Mesothelial cell of epicardium (in vitro differentiated cells): ENCODE measurements around the gene SLC6A18. TPM values are rescaled to one million over a fixed set of nuclear protein-coding genes. Genes with fewer than 3 reads are reported as not detected.
"Not testable (repeated sequence)": the region's sequence is repeated elsewhere in the genome, so short reads cannot be mapped to it uniquely, and the experiment has no call there.

Source experiments
- DNase-seq, 2 experiments: peaks; one replicate each; pipeline ENCODE4 v3.0.0; 2021; ENCODE audit warnings: low spot score in 2 of 2; ENCODE audit not compliant: unreplicated experiment in 2 of 2
- H3K27ac Mint-ChIP-seq: 2 replicates; pipeline ENCODE4 v1.8.0; 2021; ENCODE audit warnings: mixed read lengths
- H3K27me3 Mint-ChIP-seq: 2 replicates; pipeline ENCODE4 v1.8.0; 2021; ENCODE audit warnings: low read depth, mixed read lengths
- H3K36me3 Mint-ChIP-seq: 2 replicates; pipeline ENCODE4 v1.8.0; 2021; ENCODE audit warnings: mixed read lengths
- H3K4me1 Mint-ChIP-seq: 2 replicates; pipeline ENCODE4 v1.8.0; 2021; ENCODE audit warnings: mixed read lengths
- H3K4me3 Mint-ChIP-seq: 2 replicates; pipeline ENCODE4 v1.8.0; 2021; ENCODE audit warnings: mild to moderate bottlenecking, moderate library complexity, mixed read lengths
- H3K9me3 Mint-ChIP-seq: 2 replicates; pipeline ENCODE4 v1.8.0; 2021; ENCODE audit warnings: mixed read lengths
- CTCF ChIP-seq: fragments of 200-600 bp; sonication (generic); IDR thresholded peaks from one replicate; pipeline ENCODE4 v1.5.0; 2021; ENCODE audit warnings: antibody characterized with exemption; ENCODE audit not compliant: unreplicated experiment
- total RNA-seq: library from RNA; stranded (reverse); gene quantifications from 3 replicates; pipeline ENCODE4 v1.2.1, GENCODE V29; 2021

The SLC6A18 gene
- total RNA-seq, 1 donor from 2014 or later: not detected

- Mint-ChIP-seq H3K27ac (no peak overlapping the region), H3K9me3 (no peaks in the 10 kb centered on the region), H3K36me3 (no peaks in the 10 kb centered on the region), H3K4me1 (no peaks in the 10 kb centered on the region), H3K4me3 (no peak overlapping the region), H3K27me3 (peaks cover 40% of the 10 kb centered on the region)
- DNase-seq: no peak
- no peak for TF ChIP-seq CTCF
Measured at GRCh38 chr5:1224631-1225030, 550 bp upstream of the SLC6A18 start.

GRCh38 chr5:1226231-1226630 is 1.1 kb downstream of the SLC6A18 start:
- no peaks in the 10 kb centered on the region for H3K4me1 Mint-ChIP-seq
- H3K27me3 Mint-ChIP-seq: peaks cover 41% of the 10 kb centered on the region
- no peak for DNase-seq

GRCh38 chr5:1226839-1227581 is 1.8 kb downstream of the SLC6A18 start:
- Mint-ChIP-seq H3K27ac (no peak overlapping the region), H3K4me3 (no peak overlapping the region), H3K27me3 (peaks cover 41% of the 10 kb centered on the region), H3K9me3 (no peaks in the 10 kb centered on the region), H3K36me3 (no peaks in the 10 kb centered on the region), H3K4me1 (no peaks in the 10 kb centered on the region)
- TF ChIP-seq CTCF: no peak
- no peak for DNase-seq

More at GRCh38 chr5:1226231-1226630, 1.1 kb downstream of the SLC6A18 start:
- no peak overlapping the region for H3K4me3 Mint-ChIP-seq
- no peaks in the 10 kb centered on the region for H3K36me3 Mint-ChIP-seq
- TF ChIP-seq CTCF: no peak
- no peak overlapping the region for H3K27ac Mint-ChIP-seq
- H3K9me3 Mint-ChIP-seq: no peaks in the 10 kb centered on the region

GRCh38 chr5:1227667-1228066 is 2.5 kb downstream of the SLC6A18 start:
- no peak overlapping the region for H3K4me3 Mint-ChIP-seq
- no peak for DNase-seq
- H3K27me3 Mint-ChIP-seq: peaks cover 41% of the 10 kb centered on the region
- no peaks in the 10 kb centered on the region for H3K9me3 Mint-ChIP-seq
- no peak overlapping the region for H3K27ac Mint-ChIP-seq
- no peaks in the 10 kb centered on the region for H3K4me1 Mint-ChIP-seq
- H3K36me3 Mint-ChIP-seq: no peaks in the 10 kb centered on the region
- no peak for TF ChIP-seq CTCF

- DNase-seq: no peak
- H3K36me3 Mint-ChIP-seq: no peaks in the 10 kb centered on the region
- peaks cover 41% of the 10 kb centered on the region for H3K27me3 Mint-ChIP-seq
- no peak for TF ChIP-seq CTCF
- no peaks in the 10 kb centered on the region for H3K9me3 Mint-ChIP-seq
- H3K4me1 Mint-ChIP-seq: no peaks in the 10 kb centered on the region
- H3K4me3 Mint-ChIP-seq: no peak overlapping the region
- H3K27ac Mint-ChIP-seq: no peak overlapping the region
Measured at GRCh38 chr5:1228120-1228519, 2.9 kb downstream of the SLC6A18 start.

- H3K27me3 Mint-ChIP-seq: peaks cover 35% of the 10 kb centered on the region
- H3K4me3 Mint-ChIP-seq, H3K36me3 Mint-ChIP-seq, H3K27ac Mint-ChIP-seq, H3K4me1 Mint-ChIP-seq, H3K9me3 Mint-ChIP-seq, DNase-seq: not testable (repeated sequence)
Measured at GRCh38 chr5:1229023-1229422, 3.8 kb downstream of the SLC6A18 start.
